ENCODE measurements around the gene CCDC175. TPM values are rescaled to one million over a fixed set of nuclear protein-coding genes. Genes with fewer than 3 reads are reported as not detected.

The CCDC175 gene
- total RNA-seq, 1 donor from 2014 or later = not detected

DNA sequence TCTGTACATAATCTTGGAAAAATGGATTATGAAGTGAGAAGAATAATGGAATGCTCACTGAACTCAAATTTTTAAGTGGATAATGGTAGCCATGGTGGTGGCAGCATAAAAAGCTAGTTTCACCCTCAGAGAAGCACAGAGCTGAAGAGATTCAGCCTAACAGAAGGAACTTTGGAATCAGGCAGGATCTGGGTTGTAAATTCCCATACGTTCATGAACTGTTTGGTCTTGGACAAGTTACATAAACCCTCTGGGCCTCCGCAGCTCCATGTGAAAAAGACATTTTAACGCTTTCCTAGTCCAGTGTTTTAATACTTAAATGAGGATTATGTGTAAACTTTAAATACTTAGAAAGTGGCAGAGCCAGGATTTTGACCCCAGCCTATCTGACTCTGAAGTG is 65.6 kb downstream of the CCDC175 start:
- Mint-ChIP-seq H3K9me3 (no peaks in the 10 kb centered on the region), H3K4me1 (no peaks in the 10 kb centered on the region), H3K27ac (no peak overlapping the region), H3K27me3 (peaks cover 3% of the 10 kb centered on the region), H3K4me3 (no peak overlapping the region), H3K36me3 (ENCODE audit: low read depth) (no peaks in the 10 kb centered on the region)
- ATAC-seq (ENCODE audit: low read depth) (no peak), DNase-seq (no peak)
- POLR2A ChIA-PET = no interaction called here
- intact Hi-C loops (cut with micrococcal nuclease) = no loop called here
- CTCF ChIA-PET = no interaction called here
- TF ChIP-seq, protein P1, sequence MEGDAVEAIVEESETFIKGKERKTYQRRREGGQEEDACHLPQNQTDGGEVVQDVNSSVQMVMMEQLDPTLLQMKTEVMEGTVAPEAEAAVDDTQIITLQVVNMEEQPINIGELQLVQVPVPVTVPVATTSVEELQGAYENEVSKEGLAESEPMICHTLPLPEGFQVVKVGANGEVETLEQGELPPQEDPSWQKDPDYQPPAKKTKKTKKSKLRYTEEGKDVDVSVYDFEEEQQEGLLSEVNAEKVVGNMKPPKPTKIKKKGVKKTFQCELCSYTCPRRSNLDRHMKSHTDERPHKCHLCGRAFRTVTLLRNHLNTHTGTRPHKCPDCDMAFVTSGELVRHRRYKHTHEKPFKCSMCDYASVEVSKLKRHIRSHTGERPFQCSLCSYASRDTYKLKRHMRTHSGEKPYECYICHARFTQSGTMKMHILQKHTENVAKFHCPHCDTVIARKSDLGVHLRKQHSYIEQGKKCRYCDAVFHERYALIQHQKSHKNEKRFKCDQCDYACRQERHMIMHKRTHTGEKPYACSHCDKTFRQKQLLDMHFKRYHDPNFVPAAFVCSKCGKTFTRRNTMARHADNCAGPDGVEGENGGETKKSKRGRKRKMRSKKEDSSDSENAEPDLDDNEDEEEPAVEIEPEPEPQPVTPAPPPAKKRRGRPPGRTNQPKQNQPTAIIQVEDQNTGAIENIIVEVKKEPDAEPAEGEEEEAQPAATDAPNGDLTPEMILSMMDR (IDR thresholded peaks at IDR 0.05) = no peak

DNA sequence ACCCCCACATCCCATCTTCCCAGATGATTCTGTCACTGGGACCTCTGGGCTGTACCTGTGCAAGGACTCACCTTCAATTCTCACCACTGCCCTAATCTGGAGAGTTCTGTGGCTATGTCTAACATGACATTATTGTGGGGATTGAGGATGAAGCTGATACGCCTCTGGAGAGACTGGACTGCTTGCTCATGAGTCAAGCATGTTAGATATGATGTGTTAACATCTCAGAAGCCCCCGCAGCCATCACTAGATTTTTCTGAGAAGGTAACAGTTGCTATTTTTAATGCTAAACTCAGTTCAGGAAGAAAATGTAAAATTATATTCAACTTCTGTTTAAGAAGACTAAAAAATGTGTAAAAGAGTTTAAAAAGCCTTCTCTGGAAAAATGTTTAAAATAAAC is 66.6 kb downstream of the CCDC175 start:
- ChIA-PET CTCF (interaction anchor here (1.8 kb wide), 1 partner anchor 67 kb away, joined by 5 read pairs; the partner anchor contains the start of gene CCDC175), POLR2A (no interaction called here)
- no peak for ATAC-seq (ENCODE audit: low read depth)
- Mint-ChIP-seq H3K27me3 (peaks cover 3% of the 10 kb centered on the region), H3K36me3 (ENCODE audit: low read depth) (no peaks in the 10 kb centered on the region), H3K4me1 (no peaks in the 10 kb centered on the region), H3K9me3 (no peaks in the 10 kb centered on the region), H3K4me3 (no peak overlapping the region), H3K27ac (no peak overlapping the region)
- DNase-seq = no peak
- TF ChIP-seq, protein P1 (IDR thresholded peaks at IDR 0.05) = no peak
- intact Hi-C loops (cut with micrococcal nuclease) = no loop called here

DNA sequence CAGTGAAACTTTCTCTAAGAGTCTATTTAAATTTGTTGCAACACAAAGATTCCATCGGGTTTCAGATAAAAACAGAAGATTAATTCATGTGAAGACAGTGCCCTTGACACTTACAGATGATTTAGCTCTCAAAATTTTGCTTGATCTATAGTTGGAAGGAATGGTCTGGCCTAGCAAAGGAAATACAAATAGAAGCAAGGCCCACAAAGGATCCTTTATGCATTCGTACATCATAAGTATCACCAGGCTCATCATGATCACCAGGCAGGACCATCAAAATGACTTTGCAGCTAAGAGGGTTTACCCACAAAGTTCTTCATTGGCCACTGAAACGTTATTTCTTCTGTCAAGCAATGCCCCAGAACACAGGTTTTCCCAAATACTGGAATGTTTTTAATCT is 67.5 kb downstream of the CCDC175 start:
- Mint-ChIP-seq H3K27me3 (peaks cover 3% of the 10 kb centered on the region), H3K27ac (no peak overlapping the region), H3K36me3 (ENCODE audit: low read depth) (peaks cover 6% of the 10 kb centered on the region), H3K4me3 (no peak overlapping the region), H3K4me1 (no peaks in the 10 kb centered on the region), H3K9me3 (no peaks in the 10 kb centered on the region)
- ATAC-seq (ENCODE audit: low read depth) = no peak
- ChIA-PET POLR2A (no interaction called here), CTCF (interaction anchor here (1.1 to 1.8 kb wide), 2 partner anchors 67 to 675 kb away, joined by 3 to 5 read pairs; partner anchors contain the start of gene CCDC175)
- DNase-seq = no peak
- intact Hi-C loops (cut with micrococcal nuclease) = no loop called here
- TF ChIP-seq, protein P1 (IDR thresholded peaks at IDR 0.05) = no peak

DNA sequence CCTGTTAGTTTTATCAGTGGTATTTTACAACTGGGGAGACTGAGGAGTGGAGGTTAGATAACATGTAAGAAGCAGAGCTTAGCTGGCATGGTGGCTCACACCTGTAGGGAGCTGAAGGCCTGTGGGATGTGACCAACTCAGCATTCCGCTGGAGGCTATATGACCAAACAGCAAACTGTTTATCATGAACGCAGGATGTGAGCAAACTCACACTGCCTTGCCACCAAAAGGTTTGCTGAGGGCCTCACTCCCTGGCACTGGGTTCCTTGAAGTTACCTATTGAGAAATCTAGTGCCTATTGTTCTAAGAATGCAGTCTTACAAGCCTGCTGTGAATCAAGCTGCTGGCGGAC is 68.9 kb downstream of the CCDC175 start:
- ChIA-PET CTCF (interaction anchor here (1.0 to 1.4 kb wide), 4 partner anchors 69 to 677 kb away, joined by 3 to 6 read pairs (median 4); partner anchors contain the start of gene CCDC175), POLR2A (no interaction called here)
- Mint-ChIP-seq H3K27me3 (peaks cover 3% of the 10 kb centered on the region), H3K36me3 (ENCODE audit: low read depth) (peaks cover 15% of the 10 kb centered on the region), H3K27ac (no peak overlapping the region), H3K9me3 (no peaks in the 10 kb centered on the region), H3K4me1 (no peaks in the 10 kb centered on the region), H3K4me3 (no peak overlapping the region)
- intact Hi-C loops (cut with micrococcal nuclease) = loop anchor here (1.0 kb wide), 2 partner anchors 69 to 677 kb away; partner anchors contain the start of gene CCDC175
- TF ChIP-seq, protein P1 (IDR thresholded peaks at IDR 0.05) = no peak
- DNase-seq (no peak), ATAC-seq (ENCODE audit: low read depth) (no peak)

DNA sequence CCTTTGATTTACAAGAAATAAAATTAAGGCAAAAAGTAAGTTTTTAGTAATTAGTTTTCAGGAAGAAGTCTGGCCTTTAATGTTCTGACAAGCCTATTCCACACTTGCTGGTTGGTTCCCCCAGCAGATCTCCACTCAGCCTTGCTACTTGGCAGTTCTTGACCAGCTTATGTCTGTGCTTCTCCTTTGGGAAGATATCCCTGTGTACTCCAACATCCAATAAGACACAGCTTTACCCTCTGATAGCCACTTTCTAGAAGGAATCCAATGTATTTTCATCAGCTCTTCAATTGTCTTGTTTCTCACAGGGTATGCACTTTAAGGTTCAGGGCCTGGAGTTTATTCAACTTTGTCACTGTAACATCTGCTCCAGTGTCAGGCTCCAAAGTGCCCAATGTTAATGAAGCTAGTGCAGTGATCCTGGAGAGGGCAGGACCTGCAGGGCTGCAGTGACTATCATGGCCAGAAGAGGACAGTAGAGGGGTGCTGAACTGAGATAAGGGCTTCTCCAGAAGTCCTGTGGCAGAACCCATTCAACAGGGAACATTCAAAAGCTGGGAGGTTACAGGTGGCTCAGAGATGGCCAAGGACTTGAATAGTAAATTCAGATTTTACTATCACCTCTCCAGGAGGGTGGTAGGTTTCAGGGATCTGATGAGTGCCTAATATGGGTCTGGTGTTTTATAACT is 69.4 kb downstream of the CCDC175 start:
- H3K9me3 Mint-ChIP-seq = no peaks in the 10 kb centered on the region
- intact Hi-C loops (cut with micrococcal nuclease) = loop anchor here (1.0 kb wide), 2 partner anchors 69 to 677 kb away; partner anchors contain the start of gene CCDC175
- ChIA-PET CTCF (interaction anchor here (0.9 to 1.4 kb wide), 5 partner anchors 70 to 678 kb away, joined by 3 to 6 read pairs (median 3); partner anchors contain the start of gene CCDC175), POLR2A (no interaction called here)
- TF ChIP-seq, protein P1 (IDR thresholded peaks at IDR 0.05) = no peak
- ATAC-seq (ENCODE audit: low read depth) = peak; percentile 70
- H3K4me3 Mint-ChIP-seq = no peak overlapping the region
- H3K36me3 Mint-ChIP-seq (ENCODE audit: low read depth) = peaks cover 19% of the 10 kb centered on the region
- no peak overlapping the region for H3K27ac Mint-ChIP-seq
- H3K4me1 Mint-ChIP-seq = no peaks in the 10 kb centered on the region
- peaks cover 3% of the 10 kb centered on the region for H3K27me3 Mint-ChIP-seq
- DNase-seq = no peak

Data from activated B cell treated with CpG ODN at 0.5 μM for 24 hours (primary cell).